PC-3 (cell line): Measurements from ENCODE around the gene POTEI. TPM values are rescaled to one million over a fixed set of nuclear protein-coding genes. Genes with fewer than 3 reads are reported as not detected.
"Not testable (repeated sequence)": the region's sequence is repeated elsewhere in the genome, so short reads cannot be mapped to it uniquely, and the experiment has no call there.

Experiments
- ATAC-seq: fragments of 200-7000 bp; cut with Tn5 transposase; 2 replicates; pipeline ENCODE4 v1.9.1; 2020; ENCODE audit warnings: mild to moderate bottlenecking, moderate library complexity
- BruUV-seq: library from RNA; stranded (reverse); fragments of 400-500 nt; replicated peaks from 2 replicates; lab custom pipeline; 2021; lab: Mats Ljungman, UMichigan
- CTCF ChIA-PET: fragments of 300-600 bp; sonication (Branson Sonifier 250); formaldehyde crosslinking; loops from one replicate; lab custom pipeline; 2022; ENCODE audit warnings: antibody characterized with exemption; lab: Charles Lee
- POLR2A ChIA-PET: fragments of 300-600 bp; sonication (Branson Sonifier 250); formaldehyde crosslinking; loops from one replicate; lab custom pipeline; 2022; ENCODE audit warnings: antibody characterized with exemption; ENCODE audit not compliant: unreplicated experiment; lab: Charles Lee
- DNase-seq: peaks from one replicate; pipeline ENCODE4 v3.0.0-alpha.2; 2015
- H2AFZ ChIP-seq: fragments of 300-600 bp; sonication (generic); 2 replicates; pipeline ENCODE4 v1.6.0; 2016; ENCODE audit warnings: antibody characterized with exemption, low read length
- H3F3A ChIP-seq: fragments of 300-600 bp; sonication (generic); one replicate; pipeline ENCODE4 v1.6.0; 2017; ENCODE audit warnings: antibody characterized with exemption, low read length, control low read depth, mild to moderate bottlenecking; ENCODE audit not compliant: unreplicated experiment
- H3K27ac ChIP-seq: fragments of 300-600 bp; sonication (generic); 2 replicates; pipeline ENCODE4 v1.5.1; 2016; ENCODE audit warnings: mild to moderate bottlenecking, low read length
- H3K27me3 ChIP-seq: fragments of 300-600 bp; sonication (generic); 2 replicates; pipeline ENCODE4 v1.6.1; 2016; ENCODE audit warnings: low read length, mixed read lengths
- H3K36me3 ChIP-seq: fragments of 300-600 bp; sonication (generic); 2 replicates; pipeline ENCODE4 v1.6.1; 2016; ENCODE audit warnings: low read depth, mixed run types, low read length, mixed read lengths
- H3K4me1 ChIP-seq: fragments of 300-600 bp; sonication (generic); 2 replicates; pipeline ENCODE4 v1.5.1; 2016; ENCODE audit warnings: low read length; ENCODE audit not compliant: insufficient read depth
- H3K4me2 ChIP-seq: fragments of 300-600 bp; sonication (generic); 2 replicates; pipeline ENCODE4 v1.6.0; 2016; ENCODE audit warnings: low read length
- H3K4me3 ChIP-seq: fragments of 300-600 bp; sonication (generic); 2 replicates; pipeline ENCODE4 v1.5.1; 2016; ENCODE audit warnings: mild to moderate bottlenecking, low read length, mixed read lengths
- H3K79me2 ChIP-seq: fragments of 300-600 bp; sonication (generic); 2 replicates; pipeline ENCODE4 v1.6.1; 2017; ENCODE audit warnings: low read length, mixed read lengths
- H3K9ac ChIP-seq: fragments of 300-600 bp; sonication (generic); 2 replicates; pipeline ENCODE4 v1.6.0; 2016; ENCODE audit warnings: mild to moderate bottlenecking, low read length
- H3K9me2 ChIP-seq: fragments of 300-600 bp; sonication (generic); replicated peaks from 2 replicates; pipeline ENCODE4 v1.6.1; 2016; ENCODE audit warnings: mixed run types, low read length, mixed read lengths
- H3K9me3 ChIP-seq: fragments of 300-600 bp; sonication (generic); 2 replicates; pipeline ENCODE4 v1.6.1; 2016; ENCODE audit warnings: low read length, mixed read lengths
- H4K20me1 ChIP-seq: fragments of 300-600 bp; sonication (generic); 2 replicates; pipeline ENCODE4 v1.6.1; 2016; ENCODE audit warnings: low read length, mixed read lengths
- intact Hi-C: fragments of 100-400 bp; cut with micrococcal nuclease; formaldehyde crosslinking; loops from 2 replicates; pipeline ENCODE4 v1.9.0; 2023
- total RNA-seq: library from RNA; depleted of rRNA; stranded (reverse); fragments of >200 nt; gene quantifications from 2 replicates; pipeline ENCODE4 v1.2.3, GENCODE V29; 2014

POTEI gene
- total RNA-seq, 1 experiment from 2014 or later, result not detected

DNA sequence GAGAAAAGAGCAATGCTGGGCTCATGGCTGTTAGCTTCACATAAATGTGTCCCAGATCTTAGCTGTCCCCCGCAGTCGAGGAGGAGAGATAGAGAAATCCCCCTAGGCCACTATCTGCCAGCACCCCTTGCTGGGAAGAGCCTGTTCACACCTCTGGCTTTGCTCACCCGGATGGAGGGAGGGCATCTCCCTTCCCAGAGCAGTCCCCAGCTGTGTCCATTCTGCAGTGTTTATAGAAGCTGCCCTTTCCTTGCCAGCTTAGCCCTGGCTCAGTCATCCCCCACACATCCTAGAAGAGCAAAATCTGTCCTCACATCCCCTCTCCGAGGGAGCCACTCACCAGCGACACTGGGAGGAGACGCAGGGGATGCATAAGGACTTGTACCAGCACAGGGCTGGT is 20.4 kb upstream of the POTEI start:
- H3K9me3 ChIP-seq, H3K27ac ChIP-seq, H3K79me2 ChIP-seq, H3K4me2 ChIP-seq, BruUV-seq, H2AFZ ChIP-seq, H3K4me3 ChIP-seq, intact Hi-C loops, H3F3A ChIP-seq, POLR2A ChIA-PET, H3K9ac ChIP-seq, DNase-seq, H3K27me3 ChIP-seq, H4K20me1 ChIP-seq, H3K36me3 ChIP-seq, CTCF ChIA-PET, H3K9me2 ChIP-seq, ATAC-seq, H3K4me1 ChIP-seq: not testable (repeated sequence)

GRCh38 chr2:130527365-130527967 is 18.3 kb upstream of the POTEI start:
- peak; percentile 67 for ATAC-seq
- intact Hi-C loops, result not testable (repeated sequence)

GRCh38 chr2:130522390-130522789 is 13.3 kb upstream of the POTEI start:
- H3K9me3 ChIP-seq, CTCF ChIA-PET, H3K27ac ChIP-seq, H3K4me1 ChIP-seq, H3F3A ChIP-seq, DNase-seq, H3K79me2 ChIP-seq, H4K20me1 ChIP-seq, H3K4me3 ChIP-seq, BruUV-seq, POLR2A ChIA-PET, H3K36me3 ChIP-seq, H3K27me3 ChIP-seq, H3K9ac ChIP-seq, H2AFZ ChIP-seq, ATAC-seq, intact Hi-C loops, H3K4me2 ChIP-seq, H3K9me2 ChIP-seq: not testable (repeated sequence)

More at GRCh38 chr2:130527365-130527967, 18.3 kb upstream of the POTEI start:
- POLR2A ChIA-PET, H3K9ac ChIP-seq, H3K9me2 ChIP-seq, H3K4me2 ChIP-seq, H2AFZ ChIP-seq, CTCF ChIA-PET, H3K36me3 ChIP-seq, H3K9me3 ChIP-seq, H3K27me3 ChIP-seq, H3K4me1 ChIP-seq, H3K79me2 ChIP-seq, H3F3A ChIP-seq, H3K27ac ChIP-seq, H4K20me1 ChIP-seq, DNase-seq, BruUV-seq, H3K4me3 ChIP-seq: not testable (repeated sequence)

DNA sequence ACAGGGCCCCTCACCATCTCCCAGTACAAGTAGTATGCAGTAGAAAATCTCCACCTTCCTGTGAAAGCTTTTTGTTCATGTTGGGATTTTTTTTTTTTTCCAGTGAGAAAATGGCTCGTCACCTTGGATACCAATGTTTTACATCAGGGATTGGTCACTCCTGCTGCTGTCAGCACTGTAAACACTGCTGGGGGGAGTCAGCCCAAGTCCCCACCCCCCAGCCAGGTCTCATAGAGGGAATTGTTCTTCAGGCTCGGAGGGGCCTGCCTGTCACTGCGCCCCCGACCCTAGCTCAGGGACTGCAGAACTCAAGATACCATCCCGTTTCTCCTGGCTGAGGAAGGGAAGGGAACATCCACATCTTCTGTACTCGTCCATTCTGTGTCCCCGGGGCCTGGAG is 11.9 kb upstream of the POTEI start, which contains the start of gene CFC1B:
Gene CFC1B, plus strand, starts transcription at position 231 of the 400 bp plus-strand sequence. CDS start 263 bp downstream, outside the sequence.
- H3K9ac ChIP-seq, DNase-seq, H3K4me2 ChIP-seq, POLR2A ChIA-PET, H3K79me2 ChIP-seq, CTCF ChIA-PET, H3K27me3 ChIP-seq, H3K36me3 ChIP-seq, H3K9me2 ChIP-seq, BruUV-seq, H3K4me3 ChIP-seq, H2AFZ ChIP-seq, intact Hi-C loops, H3K4me1 ChIP-seq, H3K9me3 ChIP-seq, H4K20me1 ChIP-seq, H3F3A ChIP-seq, ATAC-seq, H3K27ac ChIP-seq: not testable (repeated sequence)

- CTCF ChIA-PET, BruUV-seq, H3K4me3 ChIP-seq, H3K27me3 ChIP-seq, H3K27ac ChIP-seq, H3K9ac ChIP-seq, H3K9me3 ChIP-seq, ATAC-seq, H3F3A ChIP-seq, H3K36me3 ChIP-seq, H3K9me2 ChIP-seq, H3K4me1 ChIP-seq, DNase-seq, H3K79me2 ChIP-seq, intact Hi-C loops, POLR2A ChIA-PET, H2AFZ ChIP-seq, H4K20me1 ChIP-seq, H3K4me2 ChIP-seq: not testable (repeated sequence)
These were observed 9.5 kb upstream of the POTEI start for GRCh38 chr2:130518516-130519106.

DNA sequence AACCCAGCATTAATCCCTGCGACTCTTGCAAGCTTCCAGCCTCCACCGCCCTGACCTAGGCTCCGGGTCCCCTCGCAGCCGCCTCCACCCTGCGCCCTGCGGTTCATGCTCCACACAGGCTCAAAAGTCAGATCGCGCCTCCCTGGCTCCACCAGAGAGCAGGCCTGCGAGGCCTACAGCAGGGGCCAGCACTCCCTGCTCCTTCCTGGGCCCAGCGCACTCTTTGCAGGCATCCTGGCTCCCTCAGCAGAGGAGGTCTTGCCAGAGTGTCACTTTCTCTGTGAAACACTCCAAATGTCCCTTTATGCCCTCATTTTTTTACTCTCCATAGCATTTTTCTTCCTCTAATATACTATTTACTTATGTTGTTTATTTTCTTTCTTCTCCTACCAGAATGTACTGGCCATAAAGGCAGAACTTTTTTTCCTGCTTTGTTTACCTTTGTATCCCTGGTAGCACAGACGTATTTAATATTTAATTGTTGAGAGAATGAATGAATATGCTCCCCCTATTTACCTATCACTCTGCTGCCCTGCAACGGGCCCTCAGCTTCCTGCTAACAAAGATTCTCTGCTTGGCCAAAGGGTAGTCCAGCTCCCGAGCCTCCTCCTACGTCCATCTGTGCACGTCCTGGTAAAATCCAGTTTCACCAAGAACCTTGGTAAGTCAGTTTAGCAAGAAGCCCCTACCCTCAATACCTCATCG is 2.8 kb upstream of the POTEI start:
- H3K36me3 ChIP-seq, H3K9me3 ChIP-seq, H2AFZ ChIP-seq, H3K4me3 ChIP-seq, POLR2A ChIA-PET, H3K79me2 ChIP-seq, CTCF ChIA-PET, H3K27ac ChIP-seq, H3K9me2 ChIP-seq, H3K9ac ChIP-seq, H3F3A ChIP-seq, H3K4me1 ChIP-seq, H3K27me3 ChIP-seq, intact Hi-C loops, DNase-seq, BruUV-seq, H3K4me2 ChIP-seq, ATAC-seq, H4K20me1 ChIP-seq: not testable (repeated sequence)
